Keratinocyte (primary cell): ENCODE results near the gene SERGEF. TPM values are rescaled to one million over a fixed set of nuclear protein-coding genes. Genes with fewer than 3 reads are reported as not detected.

Experiments used
- DNase-seq: peaks from one replicate; pipeline ENCODE4 v3.0.0-alpha.2; 2011; ENCODE audit warnings: low read depth, missing footprints, low spot score
- FAIRE-seq: peaks from 2 replicates; lab custom pipeline; 2011; peaks lifted over from hg19 to GRCh38; lab: Jason Lieb, UNC
- H2AFZ ChIP-seq: 2 replicates; pipeline ENCODE4 v1.6.0; 2012; ENCODE audit warnings: low read length, control low read depth, inconsistent platforms; ENCODE audit not compliant: control insufficient read depth
- H3K27ac ChIP-seq: 2 replicates; pipeline ENCODE4 v1.5.1; 2011; ENCODE audit warnings: low read length; ENCODE audit not compliant: control insufficient read depth, insufficient read depth
- H3K27me3 ChIP-seq: 3 replicates; pipeline ENCODE4 v1.6.0; 2011; ENCODE audit warnings: low read length; ENCODE audit not compliant: control insufficient read depth, insufficient read depth; ENCODE audit errors: extremely low read depth
- H3K36me3 ChIP-seq, 2 experiments: 2 replicates in 1 of 2; 3 replicates in 1 of 2; pipeline ENCODE4 v1.5.1; 2011; ENCODE audit warnings: low read length in 2 of 2, mild to moderate bottlenecking in 1 of 2; ENCODE audit not compliant: control insufficient read depth in 2 of 2, insufficient read depth in 2 of 2; ENCODE audit errors: extremely low read depth in 1 of 2
- H3K4me1 ChIP-seq: 3 replicates; pipeline ENCODE4 v1.5.1; 2011; ENCODE audit warnings: low read length; ENCODE audit not compliant: control insufficient read depth, insufficient read depth; ENCODE audit errors: extremely low read depth
- H3K4me2 ChIP-seq: 3 replicates; pipeline ENCODE4 v1.6.0; 2011; ENCODE audit warnings: low read depth, low read length; ENCODE audit not compliant: control insufficient read depth, insufficient read depth; ENCODE audit errors: extremely low read depth
- H3K4me3 ChIP-seq, 3 experiments: fragments of 200-600 bp in 1 of 3; sonication (generic) in 1 of 3; 2 replicates in 2 of 3; 3 replicates in 1 of 3; pipeline ENCODE4 v1.5.1; 2011 to 2016; ENCODE audit warnings: low read length in 3 of 3, mild to moderate bottlenecking in 3 of 3, control low read depth in 2 of 3, inconsistent platforms in 1 of 3, low read depth in 1 of 3, mixed read lengths in 1 of 3, mixed run types in 1 of 3, moderate library complexity in 1 of 3; ENCODE audit not compliant: control insufficient read depth in 2 of 3, insufficient read depth in 2 of 3; ENCODE audit errors: extremely low read depth in 1 of 3
- H3K79me2 ChIP-seq: 2 replicates; pipeline ENCODE4 v1.6.0; 2012; ENCODE audit warnings: low read length; ENCODE audit not compliant: control insufficient read depth, insufficient read depth
- H3K9ac ChIP-seq: 3 replicates; pipeline ENCODE4 v1.6.0; 2011; ENCODE audit warnings: low read length; ENCODE audit not compliant: control insufficient read depth, insufficient read depth; ENCODE audit errors: extremely low read depth
- H3K9me1 ChIP-seq: 3 replicates; pipeline ENCODE4 v1.6.0; 2011; ENCODE audit warnings: low read length; ENCODE audit not compliant: control insufficient read depth, insufficient read depth; ENCODE audit errors: extremely low read depth
- H3K9me3 ChIP-seq: 2 replicates; pipeline ENCODE4 v1.5.1; 2012; ENCODE audit warnings: low read depth, low read length; ENCODE audit not compliant: control insufficient read depth
- H4K20me1 ChIP-seq: 3 replicates; pipeline ENCODE4 v1.6.0; 2011; ENCODE audit warnings: low read length; ENCODE audit not compliant: control insufficient read depth, insufficient read depth; ENCODE audit errors: extremely low read depth
- EZH2 ChIP-seq: IDR thresholded peaks from one replicate; pipeline ENCODE4 v1.6.1; 2012; ENCODE audit warnings: inconsistent platforms, mild to moderate bottlenecking, low read length, moderate library complexity
- dilution Hi-C: fragments of 300-500 bp; cut with MboI; formaldehyde crosslinking; loops from one replicate; pipeline ENCODE4 v1.7.0; 2020; ENCODE audit warnings: low sequenced_read_pairs; ENCODE audit not compliant: extremely low pct_ligation_motif_present
- polyA plus RNA-seq, 5 experiments: library from polyadenylated mRNA; depleted of rRNA in 3 of 5; stranded (reverse) in 3 of 5; stranded (forward) in 1 of 5; unstranded in 1 of 5; fragments of >200 nt; gene quantifications; 1 replicate in 1 of 5; 2 replicates in 3 of 5; 3 replicates in 1 of 5; pipeline versions ENCODE4 v1.2.1 to v1.2.3, GENCODE V29; 2011 to 2012; ENCODE audit warnings: missing spikeins in 2 of 5, low read depth in 1 of 5, low replicate concordance in 1 of 5
- TF ChIP-seq, protein P1 (sequence below), 3 experiments: IDR thresholded peaks in 1 of 3; conservative IDR thresholded peaks in 1 of 3; optimal IDR thresholded peaks in 1 of 3; 2 replicates in 2 of 3; 3 replicates in 1 of 3; pipeline versions ENCODE3 to v1.5.1; 2011; ENCODE audit warnings: low read length in 3 of 3, mild to moderate bottlenecking in 3 of 3, moderate library complexity in 2 of 3, control low read depth in 1 of 3, inconsistent platforms in 1 of 3; ENCODE audit not compliant: insufficient read depth in 2 of 3; ENCODE audit errors: extremely low read depth in 1 of 3

SERGEF gene
- polyA plus RNA-seq, 1 donor (not counting 4 experiments of a cell fraction or from before 2014, with no cell fraction given), result 15.6 TPM

- H3K36me3 ChIP-seq, result peaks cover 2% of the 10 kb centered on the region in 2 experiments
- no peaks in the 10 kb centered on the region for H3K9me3 ChIP-seq
- H3K27me3 ChIP-seq, result no peaks in the 10 kb centered on the region
- H3K9ac ChIP-seq, result no peak overlapping the region
- H3K4me1 ChIP-seq, result peaks cover 20% of the 10 kb centered on the region
- H3K4me3 ChIP-seq, result no peak overlapping the region
- no peak overlapping the region for H3K4me2 ChIP-seq
- no peaks in the 10 kb centered on the region for H3K9me1 ChIP-seq
- DNase-seq, result no peak
- H3K27ac ChIP-seq, result no peak overlapping the region
- TF ChIP-seq, protein P1, sequence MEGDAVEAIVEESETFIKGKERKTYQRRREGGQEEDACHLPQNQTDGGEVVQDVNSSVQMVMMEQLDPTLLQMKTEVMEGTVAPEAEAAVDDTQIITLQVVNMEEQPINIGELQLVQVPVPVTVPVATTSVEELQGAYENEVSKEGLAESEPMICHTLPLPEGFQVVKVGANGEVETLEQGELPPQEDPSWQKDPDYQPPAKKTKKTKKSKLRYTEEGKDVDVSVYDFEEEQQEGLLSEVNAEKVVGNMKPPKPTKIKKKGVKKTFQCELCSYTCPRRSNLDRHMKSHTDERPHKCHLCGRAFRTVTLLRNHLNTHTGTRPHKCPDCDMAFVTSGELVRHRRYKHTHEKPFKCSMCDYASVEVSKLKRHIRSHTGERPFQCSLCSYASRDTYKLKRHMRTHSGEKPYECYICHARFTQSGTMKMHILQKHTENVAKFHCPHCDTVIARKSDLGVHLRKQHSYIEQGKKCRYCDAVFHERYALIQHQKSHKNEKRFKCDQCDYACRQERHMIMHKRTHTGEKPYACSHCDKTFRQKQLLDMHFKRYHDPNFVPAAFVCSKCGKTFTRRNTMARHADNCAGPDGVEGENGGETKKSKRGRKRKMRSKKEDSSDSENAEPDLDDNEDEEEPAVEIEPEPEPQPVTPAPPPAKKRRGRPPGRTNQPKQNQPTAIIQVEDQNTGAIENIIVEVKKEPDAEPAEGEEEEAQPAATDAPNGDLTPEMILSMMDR (optimal IDR thresholded peaks at IDR 0.05 in 1 of 3, IDR thresholded peaks at IDR 0.05 in 1 of 3, conservative IDR thresholded peaks at IDR 0.05 in 1 of 3; ENCODE audit: extremely low read depth in 1 of 3, insufficient read depth in 2 of 3, low read length in 3 of 3), result no peak
- TF ChIP-seq EZH2, result no peak
- no peak for FAIRE-seq
- no peaks in the 10 kb centered on the region for H4K20me1 ChIP-seq
- H2AFZ ChIP-seq, result no peak overlapping the region
- H3K79me2 ChIP-seq, result no peaks in the 10 kb centered on the region
- dilution Hi-C loops, result no loop called here
Observed at GRCh38 chr11:17987826-17988225, 25.0 kb downstream of the SERGEF start.

GRCh38 chr11:17986711-17987220 lies 26.1 kb downstream of the SERGEF start:
- no peak overlapping the region for H3K4me2 ChIP-seq
- dilution Hi-C loops, result no loop called here
- no peak for FAIRE-seq

More at GRCh38 chr11:17986711-17987220, 26.1 kb downstream of the SERGEF start:
- no peak for DNase-seq
- peaks cover 2% of the 10 kb centered on the region in 2 experiments for H3K36me3 ChIP-seq
- H3K27ac ChIP-seq, result peak overlapping the region; percentile 66
- H3K4me3 ChIP-seq, result no peak overlapping the region
- H3K9ac ChIP-seq, result no peak overlapping the region
- H3K79me2 ChIP-seq, result no peaks in the 10 kb centered on the region
- peaks cover 20% of the 10 kb centered on the region for H3K4me1 ChIP-seq
- H3K27me3 ChIP-seq, result no peaks in the 10 kb centered on the region
- H3K9me1 ChIP-seq, result no peaks in the 10 kb centered on the region
- no peak overlapping the region for H2AFZ ChIP-seq
- no peaks in the 10 kb centered on the region for H3K9me3 ChIP-seq
- no peaks in the 10 kb centered on the region for H4K20me1 ChIP-seq
- TF ChIP-seq, protein P1 (optimal IDR thresholded peaks at IDR 0.05 in 1 of 3, IDR thresholded peaks at IDR 0.05 in 1 of 3, conservative IDR thresholded peaks at IDR 0.05 in 1 of 3; ENCODE audit: extremely low read depth in 1 of 3, insufficient read depth in 2 of 3, low read length in 3 of 3), result no peak
- no peak for TF ChIP-seq EZH2
